Activated CD4-positive, alpha-beta T cell treated with anti-CD3 and anti-CD28 coated beads, Interleukin-2, amount 50 U/mL, for 16 hours (primary cell): ENCODE measurements around the gene PPP1R14D.
A peak's percentile ranks its signal among the peaks of the same experiment; 100 is the strongest.

ENCODE experiments used
- DNase-seq: peaks from one replicate; pipeline ENCODE4 v3.0.0-alpha.2; 2020

The PPP1R14D gene

DNA sequence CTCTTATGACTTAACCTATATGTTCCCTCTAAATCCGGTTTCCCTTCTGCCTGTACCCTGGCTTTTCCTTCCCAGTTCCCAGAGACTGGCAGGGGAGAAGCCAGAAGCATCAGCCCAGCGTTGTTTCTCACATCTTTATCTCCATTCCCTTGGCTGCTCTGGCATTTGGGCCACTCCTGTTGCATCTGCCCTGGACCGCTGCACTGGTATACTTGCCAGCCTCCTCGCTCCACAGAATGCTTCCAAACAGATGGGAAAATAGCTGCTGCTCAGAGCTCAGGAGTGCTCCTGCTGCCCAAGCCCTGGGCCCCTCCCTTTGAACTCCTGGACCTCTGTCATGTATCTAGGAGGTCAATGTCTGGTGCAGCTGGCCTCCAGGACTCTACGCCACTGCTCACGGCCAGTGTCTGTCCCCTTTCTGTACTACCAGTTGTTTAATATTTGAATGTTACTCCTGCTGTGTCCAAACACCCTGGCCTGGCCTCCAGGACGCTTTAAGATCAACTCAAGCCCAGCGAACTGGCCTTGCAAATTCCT is 22.1 kb upstream of the PPP1R14D start:
- DNase-seq: no peak

DNA sequence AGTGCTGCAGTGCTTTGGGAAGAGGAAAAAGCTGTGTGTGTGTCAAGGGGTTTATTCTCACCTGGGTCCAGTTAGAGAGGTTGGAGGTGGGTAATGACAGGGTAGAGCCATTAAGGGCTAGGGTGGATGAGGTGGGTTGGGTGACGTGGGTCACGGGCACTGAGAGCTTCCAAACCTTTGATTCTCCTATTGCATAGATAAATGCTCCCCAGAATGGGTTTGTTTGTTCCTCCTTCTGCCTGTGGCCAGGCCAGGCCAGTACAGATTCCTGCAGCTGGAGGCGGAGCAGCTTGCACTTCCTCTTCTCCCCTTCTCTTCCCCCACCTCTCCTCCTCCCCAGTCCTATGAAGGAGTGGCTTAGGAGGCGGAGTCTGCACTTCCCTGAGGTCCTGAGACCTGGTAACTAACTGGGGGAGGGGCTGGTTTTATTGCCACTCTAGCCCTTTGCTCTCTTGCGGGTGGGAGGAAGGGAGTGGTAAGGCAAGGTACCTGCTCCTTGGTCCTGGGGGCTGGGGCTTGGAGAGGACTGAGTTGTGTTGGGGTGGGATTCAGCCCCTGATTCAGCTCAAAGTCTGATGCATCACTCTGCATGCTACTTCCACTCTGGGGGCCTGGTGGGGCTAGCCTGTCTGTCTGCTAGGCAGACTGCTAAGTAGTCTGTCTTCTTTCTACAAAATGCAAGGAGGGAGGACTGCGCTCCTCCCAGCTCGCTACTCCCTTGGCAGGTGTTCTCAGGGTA is 18.9 kb upstream of the PPP1R14D start:
- DNase-seq: no peak

DNA sequence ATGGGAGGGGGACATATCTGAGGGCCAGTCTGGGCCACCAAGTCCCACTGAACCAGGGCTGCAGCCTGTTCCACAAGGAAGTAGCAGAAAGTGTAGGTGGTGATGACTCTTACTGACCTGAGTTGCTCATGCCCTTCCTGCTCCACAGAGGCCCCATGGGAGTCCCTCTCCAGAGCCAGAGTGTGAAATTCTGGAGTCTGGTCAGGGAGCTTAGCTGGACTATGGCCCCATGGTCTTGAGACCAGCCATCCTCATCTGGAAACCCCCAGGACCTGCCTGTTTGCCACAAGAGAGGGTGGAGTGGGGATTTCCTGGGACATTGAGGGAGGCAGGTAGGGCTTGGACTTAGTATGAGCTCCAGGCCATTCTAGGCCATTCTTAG is 18.3 kb upstream of the PPP1R14D start:
- no peak for DNase-seq

DNA sequence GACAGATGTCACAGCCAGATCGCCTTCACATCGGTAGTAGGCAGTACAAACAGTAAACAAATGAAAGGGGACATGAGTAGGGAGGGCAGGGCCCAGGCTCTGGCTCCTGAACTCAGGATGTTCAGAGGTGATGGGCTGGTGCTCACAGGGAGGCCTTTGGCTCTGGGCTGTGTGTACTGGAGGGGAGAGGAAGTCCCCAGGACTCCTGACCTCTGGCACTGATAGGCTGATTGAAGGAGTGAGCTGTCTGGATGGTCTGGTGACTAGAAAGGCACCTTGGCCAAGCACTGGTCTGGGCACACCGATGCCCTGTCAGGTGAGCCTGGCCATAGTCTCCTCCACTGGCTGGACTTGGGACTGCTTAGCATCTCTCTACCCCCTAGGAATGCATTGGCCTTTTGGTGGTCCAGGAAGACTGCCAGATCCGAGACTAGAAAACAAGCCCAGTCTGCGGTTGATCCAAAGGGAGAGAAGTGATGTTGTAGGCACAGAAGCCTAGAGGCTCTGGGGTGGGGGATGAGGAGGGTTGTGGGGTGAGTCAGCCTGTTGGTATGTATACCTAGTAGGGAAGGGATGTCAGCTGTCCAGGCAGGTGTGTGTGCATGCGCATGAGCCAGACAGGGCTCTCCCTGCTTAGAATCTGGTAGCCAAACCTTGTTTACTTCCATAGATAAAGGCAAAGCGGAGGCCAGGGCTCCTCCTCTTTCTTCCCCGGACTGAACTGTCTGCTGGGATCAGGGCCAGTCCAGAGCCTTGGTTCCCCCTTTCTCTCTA is 17.2 kb upstream of the PPP1R14D start:
- DNase-seq: no peak

DNA sequence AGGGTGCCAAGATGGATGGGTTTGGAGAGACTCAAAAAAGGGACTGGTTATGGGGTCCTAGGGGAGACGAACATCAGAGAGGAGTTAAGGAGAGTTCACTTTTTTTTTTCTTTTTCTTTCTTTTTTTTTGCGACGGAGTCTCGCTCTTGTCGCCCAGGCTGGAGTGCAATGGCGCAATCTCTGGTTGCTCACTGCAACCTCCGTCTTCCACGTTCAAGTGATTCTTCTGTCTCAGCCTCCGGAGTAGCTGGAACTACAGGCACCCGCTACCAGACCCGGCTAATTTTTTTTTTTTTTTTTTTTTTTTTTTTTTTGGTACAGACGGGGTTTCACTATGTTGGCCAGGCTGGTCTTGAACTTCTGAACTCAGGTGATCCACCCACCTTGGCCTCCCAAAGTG is 16.5 kb upstream of the PPP1R14D start:
- DNase-seq: no peak

DNA sequence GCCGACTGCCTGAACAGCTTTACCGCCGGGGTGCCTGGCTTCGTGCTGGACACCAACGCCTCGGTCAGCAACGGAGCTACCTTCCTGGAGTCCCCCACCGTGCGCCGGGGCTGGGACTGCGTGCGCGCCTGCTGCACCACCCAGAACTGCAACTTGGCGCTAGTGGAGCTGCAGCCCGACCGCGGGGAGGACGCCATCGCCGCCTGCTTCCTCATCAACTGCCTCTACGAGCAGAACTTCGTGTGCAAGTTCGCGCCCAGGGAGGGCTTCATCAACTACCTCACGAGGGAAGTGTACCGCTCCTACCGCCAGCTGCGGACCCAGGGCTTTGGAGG is 16.2 kb upstream of the PPP1R14D start:
- peak; percentile 18 for DNase-seq

DNA sequence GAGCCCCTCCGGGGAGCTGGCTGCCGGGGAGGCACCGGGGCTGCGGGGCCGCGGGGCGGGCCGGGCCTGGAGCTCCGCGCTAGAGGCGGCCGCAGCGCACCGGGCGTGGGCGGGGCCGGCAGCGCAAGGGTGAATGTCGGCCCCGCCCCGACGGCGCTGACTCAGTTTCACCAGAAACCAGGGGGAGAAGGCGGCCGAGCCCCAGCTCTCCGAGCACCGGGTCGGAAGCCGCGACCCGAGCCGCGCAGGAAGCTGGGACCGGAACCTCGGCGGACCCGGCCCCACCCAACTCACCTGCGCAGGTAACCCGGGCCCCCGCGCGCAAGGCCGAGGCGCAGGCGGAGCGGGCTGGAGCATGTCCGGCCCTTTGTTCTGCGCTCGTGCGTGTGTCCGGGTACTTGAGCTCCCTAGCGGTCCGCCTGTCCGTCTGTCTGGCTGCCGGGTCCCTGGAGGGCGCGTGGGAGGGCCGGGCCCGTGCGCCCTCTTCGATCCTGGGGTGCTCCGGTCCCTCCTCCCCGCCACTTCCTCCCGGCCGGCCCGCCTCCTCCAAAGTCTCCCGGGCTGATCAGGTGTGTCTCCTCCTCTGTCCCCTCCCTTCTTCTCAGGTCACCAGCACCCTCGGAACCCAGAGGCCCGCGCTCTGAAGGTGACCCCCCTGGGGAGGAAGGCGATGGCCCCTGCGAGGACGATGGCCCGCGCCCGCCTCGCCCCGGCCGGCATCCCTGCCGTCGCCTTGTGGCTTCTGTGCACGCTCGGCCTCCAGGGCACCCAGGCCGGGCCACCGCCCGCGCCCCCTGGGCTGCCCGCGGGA is 15.6 kb upstream of the PPP1R14D start, which contains the start of gene SPINT1:
SPINT1 (plus strand) TSS at position 164 of the 811 bp plus-strand sequence; CDS start at position 671, 507 bp downstream.
- DNase-seq: peak; percentile 24

DNA sequence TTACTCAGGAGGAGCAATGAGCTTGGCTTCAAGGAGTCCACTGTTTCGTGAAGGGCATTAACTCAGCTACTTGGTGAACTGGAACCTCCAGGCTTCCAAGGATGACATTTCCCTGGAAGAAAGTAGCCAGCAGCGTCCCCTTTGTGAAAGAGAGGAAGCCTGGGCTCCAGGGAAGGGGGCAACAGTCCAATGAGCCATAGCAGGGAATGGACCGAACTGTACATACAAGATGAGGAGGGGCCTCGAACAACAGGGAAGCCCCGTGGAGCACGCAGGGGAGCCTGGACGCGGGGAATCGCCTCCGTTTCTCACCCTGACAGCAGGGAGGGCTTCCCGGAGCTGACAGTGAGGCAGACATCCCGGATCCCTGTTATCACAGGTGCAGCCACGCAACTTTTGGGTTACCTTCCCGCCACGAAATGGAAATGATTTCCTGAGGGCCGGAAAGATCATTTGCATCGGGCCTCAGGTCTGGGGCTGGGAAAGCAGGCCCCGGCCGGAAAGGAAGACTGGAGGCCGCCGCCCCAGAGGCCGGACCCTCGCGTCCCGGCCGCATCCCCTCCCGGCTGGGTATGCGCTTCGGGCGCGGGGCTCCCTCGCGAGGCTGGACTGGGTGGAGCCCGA is 14.9 kb upstream of the PPP1R14D start:
- DNase-seq: no peak

DNA sequence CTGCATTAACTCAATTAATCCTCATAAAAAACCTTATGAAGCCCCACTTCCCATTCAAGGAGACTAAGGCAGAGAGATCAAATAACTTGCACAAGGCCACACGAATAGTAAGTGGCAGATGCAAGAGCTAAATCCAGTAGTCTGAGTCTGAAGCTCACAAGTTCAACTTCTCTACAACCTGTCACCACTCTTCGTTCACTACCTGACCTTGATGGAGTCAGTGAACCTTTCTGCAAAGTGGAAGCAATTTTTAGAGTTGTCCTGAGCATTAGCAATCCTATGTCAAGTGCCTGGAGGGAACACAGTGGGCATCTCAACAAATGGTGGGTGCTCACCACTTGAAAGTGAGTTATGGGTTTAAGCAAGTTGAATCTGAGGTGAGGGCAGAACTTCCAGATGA is 13.2 kb upstream of the PPP1R14D start:
- DNase-seq: no peak

DNA sequence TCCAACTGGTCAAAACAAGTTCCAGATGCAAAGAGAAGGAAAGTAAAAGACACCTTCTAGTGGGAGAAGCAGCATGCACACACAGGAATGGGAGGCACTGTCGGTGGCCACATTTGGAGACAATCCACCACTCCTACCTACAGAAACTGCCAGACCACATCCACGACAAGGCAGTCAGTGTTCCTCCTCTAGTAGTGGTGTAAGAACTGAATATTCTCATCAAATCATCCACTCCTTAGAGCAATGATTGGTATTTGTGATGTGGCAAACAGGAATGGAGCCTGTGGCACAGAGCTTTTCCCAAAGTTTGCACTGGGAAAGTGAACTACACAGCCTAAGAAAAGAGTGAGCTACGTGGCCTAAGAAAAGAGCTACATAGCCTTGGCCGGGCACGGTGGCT is 10.2 kb upstream of the PPP1R14D start:
- DNase-seq: no peak

DNA sequence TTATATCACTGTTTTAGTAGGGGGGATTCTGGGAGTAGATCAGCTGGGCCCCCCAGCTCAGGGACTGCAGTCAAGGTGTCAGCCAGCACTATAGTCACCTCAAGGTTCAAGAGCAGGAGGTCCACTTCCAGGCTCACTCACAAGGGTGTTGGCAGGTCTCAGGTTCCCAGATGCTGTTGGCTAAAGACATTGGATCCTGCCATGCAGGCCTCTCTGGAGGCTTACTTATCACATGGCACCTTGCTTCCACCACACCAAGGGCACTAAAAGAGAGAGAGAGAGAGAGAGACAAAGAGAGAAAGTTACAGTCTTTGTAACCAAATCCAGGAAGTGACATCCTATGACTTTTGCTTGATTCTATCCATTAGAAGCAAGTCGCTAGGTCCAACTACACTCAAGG is 7.5 kb upstream of the PPP1R14D start:
- no peak for DNase-seq

DNA sequence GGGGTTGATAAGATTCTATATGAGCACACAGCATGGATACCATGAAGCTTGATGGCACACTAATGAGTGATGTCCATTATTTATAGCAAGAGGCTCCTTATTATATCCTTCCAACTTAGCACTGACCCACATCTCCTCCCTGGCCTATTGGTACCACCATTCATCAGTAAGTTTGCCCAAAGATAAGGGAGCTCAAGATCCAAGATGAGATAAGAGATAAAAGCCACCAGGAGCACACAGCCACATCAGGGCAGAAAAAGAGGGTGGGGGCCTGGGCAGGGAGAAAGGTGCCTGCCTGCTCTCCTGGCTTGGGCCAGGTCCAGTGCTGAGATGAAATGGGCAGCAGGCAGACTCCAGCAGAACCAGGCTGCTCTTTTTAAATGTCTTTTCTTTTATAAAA is 4.4 kb upstream of the PPP1R14D start:
- no peak for DNase-seq

DNA sequence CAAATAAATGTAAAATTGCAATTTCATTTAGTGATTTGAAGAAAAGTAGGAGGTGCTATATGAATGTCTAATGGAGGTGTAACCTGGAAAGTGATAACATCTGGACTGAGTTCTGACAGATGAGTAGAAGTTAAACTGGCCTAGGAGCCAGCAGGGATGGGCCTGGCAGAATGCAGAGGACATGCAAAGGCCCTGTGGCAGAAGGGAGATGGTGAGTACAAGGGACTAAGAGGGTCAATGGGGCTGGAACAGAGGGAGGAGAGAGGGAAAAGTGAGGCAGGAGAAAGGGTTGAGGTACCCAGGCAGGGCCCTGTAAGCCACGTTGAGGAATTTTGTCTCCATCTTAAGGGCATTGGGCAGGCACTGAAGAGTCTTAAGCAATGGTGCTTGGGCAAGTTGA is 3.4 kb upstream of the PPP1R14D start:
- no peak for DNase-seq

DNA sequence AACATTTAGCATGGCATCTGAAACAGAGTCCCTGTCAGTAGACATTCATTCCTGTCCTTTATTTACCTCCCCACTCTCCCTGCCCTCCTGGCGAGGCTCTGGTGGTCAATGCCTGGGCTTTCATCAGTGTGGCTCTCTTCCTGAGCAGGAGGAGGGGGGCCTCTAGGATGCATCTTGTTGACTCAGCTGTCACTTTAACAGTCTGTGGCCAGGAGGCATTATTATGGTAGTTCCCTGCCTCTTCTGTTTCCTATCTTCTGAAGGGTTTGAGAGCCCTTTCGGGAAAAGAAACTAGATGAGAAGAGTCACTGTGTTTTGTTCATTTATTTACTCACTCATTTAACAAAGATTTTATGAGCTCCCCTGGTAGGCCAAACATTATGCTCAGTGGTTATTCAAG is 2.4 kb upstream of the PPP1R14D start:
- DNase-seq: no peak

DNA sequence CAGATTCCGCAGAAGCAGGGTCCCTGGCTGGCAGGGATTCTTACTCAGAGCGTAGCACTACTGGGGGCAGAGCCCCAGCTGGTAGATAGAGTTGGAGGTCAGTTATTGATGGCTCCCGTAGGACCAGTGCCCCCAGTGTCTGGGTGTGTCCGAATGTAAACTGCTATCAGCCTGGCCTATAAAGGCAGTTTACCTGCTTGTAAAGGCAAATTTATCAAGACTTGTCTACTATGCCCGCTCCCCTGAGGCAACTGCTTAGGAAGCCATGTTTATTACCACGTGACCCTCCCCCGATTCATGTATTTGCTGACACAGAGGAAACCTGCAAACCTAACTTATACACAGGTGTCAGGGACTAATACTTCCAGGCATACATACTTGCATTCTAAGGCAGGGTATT is 607 bp upstream of the PPP1R14D start:
- DNase-seq: no peak

DNA sequence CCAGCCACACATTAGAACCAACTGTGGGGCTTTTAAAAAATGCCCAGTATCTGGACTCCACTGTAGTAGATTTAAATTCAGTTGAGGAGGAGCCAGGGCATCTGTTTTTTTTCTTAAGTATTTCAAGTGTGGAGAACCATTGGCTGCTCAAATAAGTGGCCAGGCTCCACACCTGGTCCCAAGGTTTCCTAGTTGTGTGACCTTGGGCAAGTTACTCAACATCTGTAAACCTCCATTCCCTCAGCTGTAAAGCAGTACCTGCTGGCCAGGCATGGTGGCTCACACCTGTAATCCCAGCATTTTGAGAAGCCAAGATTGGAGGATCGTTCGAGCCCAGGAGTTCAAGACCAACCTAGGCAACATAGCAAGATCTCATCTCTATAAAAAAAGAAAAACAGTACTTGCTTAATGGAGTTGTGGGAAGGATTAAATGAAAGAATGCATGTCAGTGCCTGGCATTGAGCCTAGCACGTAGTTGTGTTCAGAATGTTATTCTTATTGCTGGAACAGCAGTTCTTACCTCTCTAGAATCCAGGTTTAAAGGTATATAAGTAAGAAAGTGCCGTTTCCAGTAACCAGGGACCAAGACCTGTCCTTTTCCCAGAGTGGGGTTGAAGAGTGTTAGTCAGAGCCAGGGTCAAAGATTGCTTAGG is 2.0 kb downstream of the PPP1R14D start:
- no peak for DNase-seq

DNA sequence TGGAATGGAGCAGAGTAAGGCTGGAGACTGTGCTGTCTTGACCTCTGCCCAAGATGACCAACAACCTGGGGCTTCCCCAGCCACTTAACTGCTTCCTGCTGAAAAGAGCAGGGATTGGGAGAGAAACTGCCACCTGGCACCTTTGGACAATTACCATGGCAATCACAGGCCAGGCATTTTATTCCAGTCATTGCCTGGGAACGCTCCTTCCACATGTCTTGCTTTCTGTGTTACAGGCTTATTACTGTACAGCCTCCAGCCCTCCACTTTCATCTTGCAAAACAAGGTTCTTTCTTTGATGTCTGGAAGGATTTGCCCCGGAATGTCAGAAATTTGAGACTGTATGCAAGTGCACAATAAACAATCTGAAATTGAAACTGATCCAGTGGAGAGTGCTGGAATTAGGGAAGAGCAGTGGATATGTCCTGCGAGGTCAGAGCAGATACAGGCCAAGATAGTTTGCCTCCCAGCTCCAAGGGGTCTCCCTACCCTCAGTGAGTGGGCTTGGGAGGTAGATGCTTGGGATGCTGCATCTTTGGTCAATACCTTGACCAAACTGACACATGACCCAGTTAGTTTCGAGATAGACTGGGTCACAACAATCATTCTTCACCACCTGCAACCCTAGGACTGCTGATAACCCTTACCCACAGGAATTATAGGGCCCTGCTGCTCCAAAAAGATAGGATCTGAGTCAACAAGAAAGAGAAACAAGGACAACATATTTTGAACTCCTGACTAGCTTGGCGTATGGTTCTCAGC is 2.7 kb downstream of the PPP1R14D start:
- no peak for DNase-seq

DNA sequence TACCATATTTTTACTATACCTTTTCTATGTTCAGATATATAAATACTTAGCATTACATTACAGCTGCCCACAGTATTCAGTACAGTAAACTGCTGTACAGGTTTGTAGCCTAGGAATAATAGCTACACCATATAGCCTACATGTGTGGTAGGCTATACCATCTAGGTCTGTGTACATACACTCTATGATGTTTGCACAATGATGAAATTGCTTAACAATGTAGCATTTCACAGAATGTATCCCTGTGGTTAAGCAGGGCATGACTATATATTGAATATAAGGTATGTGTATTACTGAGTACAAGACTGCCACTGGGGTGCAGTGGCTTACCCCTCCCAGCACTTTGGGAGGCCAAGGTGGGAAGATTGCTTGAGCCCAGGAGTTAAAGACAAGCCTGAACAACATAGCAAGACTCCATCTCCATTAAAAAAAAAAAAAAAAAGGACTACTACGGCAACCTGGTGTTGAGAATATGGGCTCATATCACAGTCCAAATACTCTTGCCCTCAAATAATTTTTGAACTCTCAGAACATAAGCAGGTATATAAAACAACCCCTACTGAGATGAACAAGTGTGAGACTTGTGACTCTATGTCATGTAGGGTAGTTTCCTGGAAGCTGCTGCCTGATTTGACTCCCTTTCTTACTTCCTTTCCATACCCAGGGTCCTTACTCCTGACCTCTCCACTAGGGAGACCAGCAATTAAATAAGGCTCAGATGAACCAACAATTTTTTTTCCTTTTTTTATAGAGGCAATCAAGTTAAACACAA is 4.8 kb downstream of the PPP1R14D start:
- peak; percentile 36 for DNase-seq

DNA sequence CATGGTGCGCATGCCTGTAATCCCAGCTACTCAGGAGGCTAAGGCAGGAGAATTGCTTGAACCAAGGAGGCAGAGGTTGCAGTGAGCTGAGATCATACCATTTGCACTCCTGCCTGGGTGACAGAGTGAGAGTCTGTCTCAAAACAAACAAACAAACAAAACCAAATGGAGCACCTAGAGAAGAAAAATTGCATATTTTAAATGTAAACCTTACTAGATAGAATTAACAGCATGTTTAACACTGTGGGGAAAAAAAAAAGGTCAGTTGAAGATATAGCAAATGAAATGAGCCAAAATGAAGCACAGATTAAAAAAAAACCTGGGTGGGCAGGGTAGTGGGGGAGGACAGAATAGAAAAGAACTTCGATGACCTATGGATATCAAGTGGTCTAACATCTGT is 7.3 kb downstream of the PPP1R14D start:
- no peak for DNase-seq

DNA sequence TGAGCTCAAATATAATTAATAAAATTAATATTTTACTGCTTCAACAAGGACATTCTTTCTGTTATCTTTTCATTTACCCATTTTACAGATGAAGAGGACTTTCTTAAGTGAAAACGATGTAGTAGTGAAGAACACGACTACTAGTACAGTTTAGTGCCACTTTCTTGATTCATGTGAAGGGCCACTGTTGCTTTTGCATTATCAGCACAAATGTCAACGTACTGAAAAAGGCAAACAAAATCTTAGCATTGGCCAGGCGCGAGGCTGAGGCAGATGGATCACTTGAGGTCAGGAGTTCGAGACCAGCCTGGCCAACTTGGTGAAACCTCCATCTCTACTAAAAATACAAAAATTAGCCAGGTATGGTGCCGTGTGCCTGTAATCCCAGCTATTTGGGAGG is 9.5 kb downstream of the PPP1R14D start:
- no peak for DNase-seq
